HEK293 (cell line): ENCODE data around the gene AQP12A.
A peak's percentile ranks its signal among the peaks of the same experiment; 100 is the strongest.

Source experiments
- CTCF ChIA-PET: fragments of 350-600 bp; formaldehyde crosslinking; extraction: SDS; loops from one replicate; lab custom pipeline; 2021; ENCODE audit warnings: antibody characterized with exemption; lab: Yijun Ruan, JAX
- POLR2A ChIA-PET: fragments of 300-600 bp; formaldehyde crosslinking; extraction: SDS; loops from one replicate; lab custom pipeline; 2020; ENCODE audit warnings: antibody characterized with exemption, inconsistent platforms; lab: Yijun Ruan, JAX
- H3K27ac ChIP-seq: fragments of 200-500 bp; sonication (Bioruptor generic); 2 replicates; pipeline ENCODE4 v1.5.1; 2014; ENCODE audit warnings: low read depth, low read length, control low read depth, inconsistent platforms; ENCODE audit errors: extremely low read depth
- H3K36me3 ChIP-seq, 2 experiments: fragments of 200-500 bp in 1 of 2; sonication (Bioruptor generic) in 1 of 2; 1 replicate in 1 of 2; 2 replicates in 1 of 2; pipeline ENCODE4 v1.5.1; 2014 to 2017; ENCODE audit warnings: inconsistent platforms in 2 of 2, low read length in 2 of 2; ENCODE audit not compliant: control insufficient read depth in 2 of 2, insufficient read depth in 1 of 2
- H3K4me1 ChIP-seq: fragments of 200-500 bp; sonication (Bioruptor generic); 2 replicates; pipeline ENCODE4 v1.5.1; 2014; ENCODE audit warnings: mild to moderate bottlenecking, low read length, inconsistent platforms; ENCODE audit not compliant: control insufficient read depth, insufficient read depth
- H3K4me3 ChIP-seq: 2 replicates; pipeline ENCODE4 v1.5.1; 2011; ENCODE audit warnings: low read depth, mild to moderate bottlenecking, control low read depth, low read length, moderate library complexity
- H3K9me3 ChIP-seq: fragments of 200-500 bp; sonication (Bioruptor generic); 2 replicates; pipeline ENCODE4 v1.5.1; 2014; ENCODE audit warnings: low read depth, low read length, inconsistent platforms; ENCODE audit not compliant: control insufficient read depth, insufficient read depth
- AEBP2 ChIP-seq: fragments of 450-650 bp; formaldehyde crosslinking; IDR thresholded peaks from 2 replicates; pipeline ENCODE4 v1.5.1; 2016; ENCODE audit warnings: missing biosample characterization, missing genetic modification characterization, borderline replicate concordance
- FEZF1 ChIP-seq: fragments of 450-650 bp; formaldehyde crosslinking; IDR thresholded peaks from 2 replicates; pipeline ENCODE4 v1.5.1; 2016; ENCODE audit warnings: missing biosample characterization, missing genetic modification characterization
- GLIS2 ChIP-seq: fragments of 450-650 bp; formaldehyde crosslinking; IDR thresholded peaks from 2 replicates; pipeline ENCODE4 v1.5.1; 2016; ENCODE audit warnings: missing biosample characterization, missing genetic modification characterization
- OVOL3 ChIP-seq: fragments of 450-650 bp; formaldehyde crosslinking; IDR thresholded peaks from 2 replicates; pipeline ENCODE4 v1.5.1; 2016; ENCODE audit warnings: missing biosample characterization, missing genetic modification characterization
- TRIM28 ChIP-seq: IDR thresholded peaks from 2 replicates; pipeline ENCODE4 v1.6.1; 2011; ENCODE audit warnings: low read length, control low read depth, borderline replicate concordance
- ZFP41 ChIP-seq: fragments of 450-650 bp; formaldehyde crosslinking; IDR thresholded peaks from 2 replicates; pipeline ENCODE4 v1.5.1; 2016; ENCODE audit warnings: missing biosample characterization, missing genetic modification characterization, borderline replicate concordance
- ZNF133 ChIP-seq: fragments of 450-650 bp; formaldehyde crosslinking; IDR thresholded peaks from 2 replicates; pipeline ENCODE4 v1.5.1; 2016; ENCODE audit warnings: missing biosample characterization, missing genetic modification characterization
- ZNF146 ChIP-seq: fragments of 450-650 bp; formaldehyde crosslinking; IDR thresholded peaks from 2 replicates; pipeline ENCODE4 v1.5.1; 2016; ENCODE audit warnings: missing biosample characterization, missing genetic modification characterization
- ZNF239 ChIP-seq: fragments of 450-650 bp; formaldehyde crosslinking; IDR thresholded peaks from 2 replicates; pipeline ENCODE4 v1.5.1; 2016; ENCODE audit warnings: missing biosample characterization, missing genetic modification characterization
- ZNF37A ChIP-seq: fragments of 450-650 bp; IDR thresholded peaks from 2 replicates; pipeline ENCODE4 v1.5.1; 2018; ENCODE audit warnings: missing biosample characterization, missing genetic modification characterization
- ZNF394 ChIP-seq: fragments of 450-650 bp; formaldehyde crosslinking; IDR thresholded peaks from 2 replicates; pipeline ENCODE4 v1.5.1; 2016; ENCODE audit warnings: missing biosample characterization, missing genetic modification characterization, mild to moderate bottlenecking, moderate library complexity, borderline replicate concordance
- ZNF404 ChIP-seq: fragments of 450-650 bp; formaldehyde crosslinking; IDR thresholded peaks from 2 replicates; pipeline ENCODE4 v1.5.1; 2017; ENCODE audit warnings: missing biosample characterization, missing genetic modification characterization
- ZNF449 ChIP-seq: fragments of 450-650 bp; formaldehyde crosslinking; IDR thresholded peaks from 2 replicates; pipeline ENCODE4 v1.5.1; 2017; ENCODE audit warnings: missing biosample characterization, mild to moderate bottlenecking, missing genetic modification characterization, moderate library complexity
- ZNF549 ChIP-seq: fragments of 450-650 bp; IDR thresholded peaks from 2 replicates; pipeline ENCODE4 v1.5.1; 2018; ENCODE audit warnings: missing biosample characterization, missing genetic modification characterization, mild to moderate bottlenecking, inconsistent platforms, moderate library complexity
- ZNF600 ChIP-seq: fragments of 450-650 bp; formaldehyde crosslinking; IDR thresholded peaks from 2 replicates; pipeline ENCODE4 v1.5.1; 2016; ENCODE audit warnings: missing biosample characterization, missing genetic modification characterization
- ZNF624 ChIP-seq: fragments of 450-650 bp; formaldehyde crosslinking; IDR thresholded peaks from 2 replicates; pipeline ENCODE4 v1.5.1; 2017; ENCODE audit warnings: missing biosample characterization, missing genetic modification characterization
- ZNF654 ChIP-seq: fragments of 450-650 bp; formaldehyde crosslinking; IDR thresholded peaks from 2 replicates; pipeline ENCODE4 v1.5.1; 2016; ENCODE audit warnings: low read depth, missing biosample characterization, missing genetic modification characterization
- ZNF660 ChIP-seq: fragments of 450-650 bp; IDR thresholded peaks from 2 replicates; pipeline ENCODE4 v1.5.1; 2018; ENCODE audit warnings: missing biosample characterization, mild to moderate bottlenecking, missing genetic modification characterization
- ZNF692 ChIP-seq: fragments of 450-650 bp; formaldehyde crosslinking; IDR thresholded peaks from 2 replicates; pipeline ENCODE4 v1.5.1; 2016; ENCODE audit warnings: missing biosample characterization, missing genetic modification characterization
- ZNF777 ChIP-seq: fragments of 450-650 bp; formaldehyde crosslinking; IDR thresholded peaks from 2 replicates; pipeline ENCODE4 v1.5.1; 2017; ENCODE audit warnings: missing biosample characterization, missing genetic modification characterization, borderline replicate concordance
- TF ChIP-seq, protein P1 (sequence below): fragments of 450-650 bp; formaldehyde crosslinking; IDR thresholded peaks from 2 replicates; pipeline ENCODE4 v1.5.1; 2016; ENCODE audit warnings: missing biosample characterization, missing genetic modification characterization

Gene AQP12A

GRCh38 chr2:240734756-240735155 lies 43.1 kb downstream of the AQP12A start (continued):
- TF ChIP-seq ZNF549 (tag by site-specific recombination) (no peak), ZNF239 (tag by site-specific recombination) (no peak), FEZF1 (tag by site-specific recombination) (no peak), TRIM28 (no peak), ZFP41 (no peak), ZNF394 (tag by site-specific recombination) (no peak), ZNF692 (tag by site-specific recombination) (no peak), ZNF660 (no peak), ZNF133 (no peak)

DNA sequence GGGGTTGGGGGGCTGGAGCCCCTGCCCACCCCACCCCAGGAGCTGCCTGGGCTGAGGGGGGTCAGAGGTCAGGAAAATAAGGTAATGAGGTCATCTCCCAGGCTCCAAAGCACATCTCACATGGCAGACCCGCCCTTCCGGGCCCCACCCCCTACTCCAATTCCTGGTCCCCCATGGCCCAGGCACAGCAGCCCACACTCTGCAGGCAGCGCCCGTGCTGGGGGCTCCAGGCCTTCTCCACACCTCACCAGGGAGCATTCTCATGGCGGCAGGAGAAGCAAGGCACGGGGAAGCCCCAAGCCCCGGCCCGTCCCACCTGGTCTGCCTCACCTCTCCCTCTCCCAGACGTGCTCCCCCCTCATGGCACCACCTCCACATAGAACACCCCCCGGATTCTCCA lies 43.8 kb downstream of the AQP12A start:
- Histone ChIP-seq H3K4me3 (no peak overlapping the region), H3K9me3 (no peaks in the 10 kb centered on the region), H3K36me3 (peaks cover 0 to 39% of the 10 kb centered on the region in 2 experiments; a peak in 2 of 3 replicates), H3K4me1 (no peaks in the 10 kb centered on the region)
- CTCF ChIA-PET: interaction anchor here (0.6 kb wide), 1 partner anchor 79 kb away, joined by 5 read pairs; no protein-coding TSS in a partner anchor
- POLR2A ChIA-PET: no interaction called here
- TF ChIP-seq GLIS2 (tag by site-specific recombination): peak; percentile 36; the same call in 1 of the 2 replicates
- no peak for TF ChIP-seq ZNF654
- no peak for TF ChIP-seq ZNF37A (tag by site-specific recombination)
- TF ChIP-seq, all 188 proteins: peak for 1
- H3K27ac ChIP-seq: no peak overlapping the region

DNA sequence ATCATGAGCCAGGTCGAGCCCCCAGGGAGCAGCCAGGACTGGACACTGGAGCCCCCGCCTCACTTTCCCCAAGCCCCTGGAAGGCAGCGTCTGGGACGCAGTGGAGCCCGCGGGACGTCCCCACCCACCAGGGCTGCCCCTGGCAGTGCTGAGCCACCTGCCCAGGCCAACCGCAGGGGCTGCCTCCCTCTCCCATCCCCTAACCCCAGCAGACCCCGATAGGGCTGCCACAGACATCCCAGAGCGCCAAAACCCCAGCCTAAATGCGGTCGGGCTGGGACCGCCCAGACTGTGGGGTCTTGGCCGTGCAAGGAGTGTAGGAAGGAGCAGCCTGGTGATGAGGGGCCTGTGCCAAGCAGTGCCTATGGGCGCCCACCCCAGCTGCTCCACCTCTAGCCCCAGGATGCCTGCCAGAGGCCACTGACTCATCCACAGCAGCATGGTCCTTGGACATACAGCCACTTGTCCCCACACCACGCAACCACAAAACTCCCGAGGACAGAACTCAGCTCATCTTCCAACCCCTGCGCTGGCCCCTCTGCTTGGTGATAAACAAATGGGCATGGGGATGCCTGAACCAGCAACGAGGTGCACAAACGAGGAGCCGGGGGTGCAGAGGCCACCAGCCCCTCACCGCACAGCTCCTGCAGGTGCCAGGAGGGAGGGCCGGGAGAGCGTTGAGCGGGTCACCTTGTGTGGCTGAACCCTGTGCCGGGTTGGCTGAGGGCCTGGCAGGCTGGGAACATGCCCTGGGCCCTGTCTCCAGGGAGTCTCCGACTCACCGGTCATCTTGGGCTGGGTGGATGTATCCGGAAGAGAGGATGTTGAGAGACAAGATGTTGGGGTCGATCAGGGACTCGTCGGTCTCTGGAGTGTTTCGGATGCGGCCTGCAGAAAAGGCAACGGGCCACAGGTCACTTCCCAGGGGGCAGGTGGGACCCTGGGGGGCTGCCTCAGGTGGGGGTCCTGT lies 44.9 kb downstream of the AQP12A start:
- ChIA-PET POLR2A (no interaction called here), CTCF (no interaction called here)
- TF ChIP-seq AEBP2 (tag by site-specific recombination) (no peak), ZNF600 (tag by site-specific recombination) (peak; percentile 37; the same call in 1 of the 2 replicates)
- H3K4me1 ChIP-seq: no peaks in the 10 kb centered on the region
- no peak overlapping the region for H3K27ac ChIP-seq
- no peaks in the 10 kb centered on the region for H3K9me3 ChIP-seq
- H3K4me3 ChIP-seq: no peak overlapping the region
- H3K36me3 ChIP-seq: peaks cover 0 to 43% of the 10 kb centered on the region in 2 experiments; a peak in 2 of 3 replicates

DNA sequence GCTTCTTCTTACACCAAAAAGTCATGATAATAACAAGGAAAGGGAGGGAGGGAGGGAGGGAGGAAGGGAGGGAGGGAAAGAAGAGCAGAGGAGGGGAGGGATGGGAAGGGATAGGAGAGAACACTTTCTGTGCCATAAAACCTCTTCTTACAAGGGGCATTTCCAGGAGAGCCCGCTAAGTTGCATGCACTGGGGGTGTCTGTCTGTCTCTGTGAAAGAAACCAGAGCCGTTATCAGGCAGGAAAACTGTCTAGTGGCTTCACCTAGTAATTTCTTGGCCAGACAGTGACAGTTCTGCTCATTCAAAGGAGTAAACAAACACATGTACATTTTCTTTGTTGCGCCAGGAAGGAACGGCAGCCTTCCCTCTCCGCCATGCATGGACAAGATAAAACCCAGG lies 45.8 kb downstream of the AQP12A start:
- H3K9me3 ChIP-seq: no peaks in the 10 kb centered on the region
- no peak overlapping the region for H3K27ac ChIP-seq
- H3K4me1 ChIP-seq: no peaks in the 10 kb centered on the region
- ChIA-PET CTCF (no interaction called here), POLR2A (no interaction called here)
- H3K4me3 ChIP-seq: no peak overlapping the region
- H3K36me3 ChIP-seq: peaks cover 0 to 45% of the 10 kb centered on the region in 2 experiments; a peak in 1 of 3 replicates
- TF ChIP-seq ZNF692 (tag by site-specific recombination): no peak
- TF ChIP-seq ZNF624 (tag by site-specific recombination): no peak
- no peak for TF ChIP-seq OVOL3 (tag by site-specific recombination)
- no peak for TF ChIP-seq ZNF777 (tag by site-specific recombination)
- TF ChIP-seq ZNF404: no peak
- no peak for TF ChIP-seq ZNF146 (tag by site-specific recombination)
- TF ChIP-seq ZNF449 (tag by site-specific recombination): no peak
- TF ChIP-seq, protein P1, sequence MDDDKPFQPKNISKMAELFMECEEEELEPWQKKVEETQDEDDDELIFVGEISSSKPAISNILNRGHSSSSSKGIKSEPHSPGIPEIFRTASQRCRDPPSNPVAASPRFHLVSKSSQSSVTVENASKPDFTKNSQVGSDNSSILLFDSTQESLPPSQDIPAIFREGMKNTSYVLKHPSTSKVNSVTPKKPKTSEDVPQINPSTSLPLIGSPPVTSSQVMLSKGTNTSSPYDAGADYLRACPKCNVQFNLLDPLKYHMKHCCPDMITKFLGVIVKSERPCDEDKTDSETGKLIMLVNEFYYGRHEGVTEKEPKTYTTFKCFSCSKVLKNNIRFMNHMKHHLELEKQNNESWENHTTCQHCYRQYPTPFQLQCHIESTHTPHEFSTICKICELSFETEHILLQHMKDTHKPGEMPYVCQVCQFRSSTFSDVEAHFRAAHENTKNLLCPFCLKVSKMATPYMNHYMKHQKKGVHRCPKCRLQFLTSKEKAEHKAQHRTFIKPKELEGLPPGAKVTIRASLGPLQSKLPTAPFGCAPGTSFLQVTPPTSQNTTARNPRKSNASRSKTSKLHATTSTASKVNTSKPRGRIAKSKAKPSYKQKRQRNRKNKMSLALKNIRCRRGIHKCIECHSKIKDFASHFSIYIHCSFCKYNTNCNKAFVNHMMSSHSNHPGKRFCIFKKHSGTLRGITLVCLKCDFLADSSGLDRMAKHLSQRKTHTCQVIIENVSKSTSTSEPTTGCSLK (tag by site-specific recombination): no peak
- TF ChIP-seq GLIS2 (tag by site-specific recombination): no peak
